H9 (cell line): ENCODE results near the gene RUVBL1. TPM values are rescaled to one million over a fixed set of nuclear protein-coding genes. Genes with fewer than 3 reads are reported as not detected.

ENCODE experiments used
- DNase-seq: peaks from one replicate; pipeline ENCODE4 v3.0.0-alpha.2; 2017
- H2AFZ ChIP-seq: one replicate; pipeline ENCODE4 v1.6.1; 2013; ENCODE audit warnings: mild to moderate bottlenecking, low read length, control low read depth, moderate library complexity
- H2AK5ac ChIP-seq: 2 replicates; pipeline ENCODE4 v1.6.1; 2013; ENCODE audit warnings: low read length, control low read depth, mixed read lengths; ENCODE audit not compliant: insufficient read length
- H2BK120ac ChIP-seq: one replicate; pipeline ENCODE4 v1.6.1; 2013; ENCODE audit warnings: low read depth, mild to moderate bottlenecking, low read length, control low read depth, inconsistent platforms; ENCODE audit not compliant: poor library complexity, severe bottlenecking
- H2BK12ac ChIP-seq: 2 replicates; pipeline ENCODE4 v1.6.1; 2013; ENCODE audit warnings: low read length, control low read depth, mixed read lengths, low read depth; ENCODE audit not compliant: insufficient read length
- H2BK15ac ChIP-seq: 2 replicates; pipeline ENCODE4 v1.6.1; 2013; ENCODE audit warnings: low read depth, low read length, control low read depth
- H2BK20ac ChIP-seq: one replicate; pipeline ENCODE4 v1.6.1; 2013; ENCODE audit warnings: low read depth, mild to moderate bottlenecking, low read length, control low read depth, inconsistent platforms; ENCODE audit not compliant: poor library complexity, severe bottlenecking
- H2BK5ac ChIP-seq: 2 replicates; pipeline ENCODE4 v1.6.1; 2013; ENCODE audit warnings: low read length, control low read depth, mixed read lengths; ENCODE audit not compliant: insufficient read length
- H3K14ac ChIP-seq: 2 replicates; pipeline ENCODE4 v1.6.1; 2013; ENCODE audit warnings: low read length, control low read depth; ENCODE audit not compliant: insufficient read depth
- H3K18ac ChIP-seq: 2 replicates; pipeline ENCODE4 v1.6.1; 2013; ENCODE audit warnings: low read depth, mild to moderate bottlenecking, mixed read lengths, low read length, control low read depth; ENCODE audit not compliant: insufficient read length
- H3K23ac ChIP-seq: 2 replicates; pipeline ENCODE4 v1.6.1; 2013; ENCODE audit warnings: low read length, control low read depth, mixed read lengths, low read depth; ENCODE audit not compliant: insufficient read length
- H3K23me2 ChIP-seq: 2 replicates; pipeline ENCODE4 v1.6.1; 2013; ENCODE audit warnings: low read depth, mild to moderate bottlenecking, mixed read lengths, low read length, control low read depth; ENCODE audit not compliant: insufficient read length, poor library complexity, severe bottlenecking
- H3K27ac ChIP-seq: 2 replicates; pipeline ENCODE4 v1.5.1; 2013; ENCODE audit warnings: low read length, control low read depth, mixed read lengths, low read depth; ENCODE audit not compliant: insufficient read length
- H3K27me3 ChIP-seq: 2 replicates; pipeline ENCODE4 v1.6.1; 2013; ENCODE audit warnings: low read length, control low read depth, inconsistent platforms; ENCODE audit not compliant: insufficient read depth
- H3K4ac ChIP-seq: 2 replicates; pipeline ENCODE4 v1.6.1; 2013; ENCODE audit warnings: low read depth, mild to moderate bottlenecking, control low read depth, inconsistent platforms, low read length, moderate library complexity
- H3K4me1 ChIP-seq: 2 replicates; pipeline ENCODE4 v1.6.1; 2013; ENCODE audit warnings: low read length, control low read depth, inconsistent platforms; ENCODE audit not compliant: insufficient read depth
- H3K4me2 ChIP-seq: 2 replicates; pipeline ENCODE4 v1.6.1; 2013; ENCODE audit warnings: low read length, control low read depth, mixed read lengths; ENCODE audit not compliant: insufficient read length, insufficient read depth
- H3K56ac ChIP-seq: 2 replicates; pipeline ENCODE4 v1.6.1; 2013; ENCODE audit warnings: low read depth, mild to moderate bottlenecking, mixed read lengths, low read length, control low read depth; ENCODE audit not compliant: insufficient read length
- H3K79me1 ChIP-seq: 2 replicates; pipeline ENCODE4 v1.6.1; 2013; ENCODE audit warnings: low read depth, mild to moderate bottlenecking, moderate library complexity, low read length, control low read depth, inconsistent platforms; ENCODE audit not compliant: insufficient read depth, poor library complexity, severe bottlenecking
- H3K79me2 ChIP-seq: 2 replicates; pipeline ENCODE4 v1.6.1; 2013; ENCODE audit warnings: low read length, control low read depth, inconsistent platforms; ENCODE audit not compliant: insufficient read depth
- H3K9ac ChIP-seq: 2 replicates; pipeline ENCODE4 v1.6.1; 2013; ENCODE audit warnings: low read length, control low read depth, mixed read lengths; ENCODE audit not compliant: insufficient read length; ENCODE audit errors: extremely low read depth
- H3K9me3 ChIP-seq: one replicate; pipeline ENCODE4 v1.6.1; 2013; ENCODE audit warnings: low read depth, low read length, inconsistent platforms; ENCODE audit not compliant: control insufficient read depth
- H3T11ph ChIP-seq: one replicate; pipeline ENCODE4 v1.6.1; 2013; ENCODE audit warnings: mild to moderate bottlenecking, low read length, control low read depth, inconsistent platforms
- H4K20me1 ChIP-seq: one replicate; pipeline ENCODE4 v1.6.1; 2013; ENCODE audit not compliant: control insufficient read depth, insufficient read length, insufficient read depth
- H4K5ac ChIP-seq: 2 replicates; pipeline ENCODE4 v1.6.1; 2013; ENCODE audit warnings: low read depth, mild to moderate bottlenecking, mixed read lengths, low read length, control low read depth; ENCODE audit not compliant: insufficient read length
- H4K8ac ChIP-seq: replicated peaks from 2 replicates; pipeline ENCODE4 v1.6.1; 2013; ENCODE audit warnings: low read length, control low read depth, mixed read lengths, low read depth; ENCODE audit not compliant: insufficient read length
- H4K91ac ChIP-seq: 2 replicates; pipeline ENCODE4 v1.6.1; 2013; ENCODE audit warnings: low read depth, mild to moderate bottlenecking, moderate library complexity, mixed read lengths, low read length, control low read depth; ENCODE audit not compliant: insufficient read length
- H3K27ac Mint-ChIP-seq, 3 experiments: 2 replicates in 2 of 3; 3 replicates in 1 of 3; pipeline ENCODE4 v1.8.0; 2020 to 2021; ENCODE audit warnings: mixed read lengths in 3 of 3, mild to moderate bottlenecking in 1 of 3, moderate library complexity in 1 of 3
- H3K27me3 Mint-ChIP-seq: 2 replicates; pipeline ENCODE4 v1.8.0; 2021; ENCODE audit warnings: low read depth, mild to moderate bottlenecking, moderate library complexity, mixed read lengths
- H3K36me3 Mint-ChIP-seq, 3 experiments: 2 replicates in 2 of 3; 3 replicates in 1 of 3; pipeline ENCODE4 v1.8.0; 2020 to 2021; ENCODE audit warnings: low read depth in 3 of 3, mixed read lengths in 3 of 3; ENCODE audit not compliant: insufficient read depth in 1 of 3
- H3K4me1 Mint-ChIP-seq, 2 experiments: 2 replicates each; pipeline ENCODE4 v1.8.0; 2020; ENCODE audit warnings: mixed read lengths in 2 of 2
- H3K4me3 Mint-ChIP-seq, 2 experiments: 2 replicates in 1 of 2; 3 replicates in 1 of 2; pipeline ENCODE4 v1.8.0; 2020 to 2021; ENCODE audit warnings: mild to moderate bottlenecking in 2 of 2, mixed read lengths in 2 of 2, moderate library complexity in 1 of 2
- H3K9me3 Mint-ChIP-seq, 2 experiments: 2 replicates in 1 of 2; 3 replicates in 1 of 2; pipeline ENCODE4 v1.8.0; 2020; ENCODE audit warnings: mild to moderate bottlenecking in 2 of 2, mixed read lengths in 2 of 2, moderate library complexity in 1 of 2
- CTCF ChIP-seq: fragments of 200-600 bp; sonication (generic); conservative IDR thresholded peaks from 3 replicates; pipeline ENCODE4 v1.8.0; 2021; ENCODE audit warnings: antibody characterized with exemption, mild to moderate bottlenecking
- WGBS: extraction: QIAGEN DNeasy Blood & Tissue Kit; methylation state at CpG from one replicate; pipeline ENCODE4 v1.1.7; 2013; ENCODE audit warnings: missing lambda C conversion rate, low lambda C conversion rate, mixed read lengths; ENCODE audit not compliant: insufficient read length; ENCODE audit errors: extremely low coverage; 5-methylcytosine and 5-hydroxymethylcytosine counted together
- total RNA-seq: library from RNA; stranded (reverse); gene quantifications from 2 replicates; pipeline ENCODE4 v1.2.1, GENCODE V29; 2021

The RUVBL1 gene
- total RNA-seq, 1 experiment from 2014 or later: 99.6 TPM

DNA sequence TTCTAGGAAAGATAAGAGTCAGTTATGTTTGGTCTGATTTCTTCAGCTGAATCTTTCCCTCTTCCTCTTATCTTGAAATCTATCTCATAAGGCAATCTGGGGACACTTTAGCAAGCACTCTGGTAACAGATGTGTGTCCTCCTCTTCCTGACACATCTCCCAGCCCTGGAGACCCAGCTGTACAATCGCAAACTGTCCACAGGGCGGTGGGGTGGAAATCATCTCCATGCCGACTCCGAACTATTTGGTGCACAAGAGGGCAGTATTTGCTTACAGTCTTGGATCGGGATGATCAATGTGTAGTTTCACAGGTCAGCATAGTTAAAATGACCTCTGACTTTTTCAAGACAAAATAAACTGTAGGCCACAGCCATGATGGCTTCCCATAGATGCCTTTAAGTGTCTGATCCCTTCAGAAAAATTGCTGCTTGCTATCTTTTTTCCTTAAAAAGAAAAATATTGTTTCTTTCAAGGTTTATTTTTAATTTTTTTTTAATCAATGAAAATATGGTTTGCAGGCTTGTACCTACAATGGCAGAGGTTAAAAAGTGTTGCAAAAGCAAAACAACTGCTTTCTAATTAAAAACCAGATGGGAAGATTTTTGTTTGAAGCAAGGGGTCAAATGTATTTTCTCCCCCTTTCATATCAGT is 47.4 kb upstream of the RUVBL1 start:
- H3K27ac Mint-ChIP-seq: no peak overlapping the region
- no peak overlapping the region for H3K4me3 Mint-ChIP-seq
- WGBS: no CpG with 5 or more reads among the region's 5 CpGs

More for the DNA sequence above, 47.4 kb upstream of the RUVBL1 start:
- Histone ChIP-seq H2BK20ac (no peak overlapping the region), H3K18ac (no peak overlapping the region), H2BK15ac (no peak overlapping the region), H3K27ac (no peak overlapping the region), H2BK120ac (no peak overlapping the region), H3K23me2 (no peaks in the 10 kb centered on the region), H3K27me3 (no peaks in the 10 kb centered on the region), H3K4me2 (no peak overlapping the region), H3K14ac (no peak overlapping the region), H3K79me2 (no peaks in the 10 kb centered on the region), H2BK12ac (no peak overlapping the region), H4K5ac (no peak overlapping the region), H3K23ac (no peak overlapping the region), H3K9ac (no peak overlapping the region), H3K9me3 (no peaks in the 10 kb centered on the region), H3T11ph (no peak overlapping the region), H4K20me1 (no peaks in the 10 kb centered on the region), H3K56ac (no peak overlapping the region), H3K4ac (no peak overlapping the region), H4K91ac (no peak overlapping the region), H3K79me1 (no peaks in the 10 kb centered on the region), H2AFZ (no peak overlapping the region), H3K4me1 (no peaks in the 10 kb centered on the region), H2AK5ac (no peak overlapping the region), H2BK5ac (no peak overlapping the region), H4K8ac (no peak overlapping the region)
- peak; percentile 61 for TF ChIP-seq CTCF
- no peak for DNase-seq
- H3K4me1 Mint-ChIP-seq: peaks cover 39 to 48% of the 10 kb centered on the region in 2 experiments
- H3K27me3 Mint-ChIP-seq: no peaks in the 10 kb centered on the region
- no peaks in the 10 kb centered on the region; a peak in 1 of 7 replicates for H3K36me3 Mint-ChIP-seq
- H3K9me3 Mint-ChIP-seq: no peaks in the 10 kb centered on the region; a peak in 1 of 5 replicates
